H9 (cell line): ENCODE data around the gene TXNDC8. TPM values are rescaled to one million over a fixed set of nuclear protein-coding genes. Genes with fewer than 3 reads are reported as not detected.

ENCODE experiments used
- DNase-seq: peaks from one replicate; pipeline ENCODE4 v3.0.0-alpha.2; 2017
- H2AFZ ChIP-seq: one replicate; pipeline ENCODE4 v1.6.1; 2013; ENCODE audit warnings: mild to moderate bottlenecking, low read length, control low read depth, moderate library complexity
- H2AK5ac ChIP-seq: 2 replicates; pipeline ENCODE4 v1.6.1; 2013; ENCODE audit warnings: low read length, control low read depth, mixed read lengths; ENCODE audit not compliant: insufficient read length
- H2BK120ac ChIP-seq: one replicate; pipeline ENCODE4 v1.6.1; 2013; ENCODE audit warnings: low read depth, mild to moderate bottlenecking, low read length, control low read depth, inconsistent platforms; ENCODE audit not compliant: poor library complexity, severe bottlenecking
- H2BK12ac ChIP-seq: 2 replicates; pipeline ENCODE4 v1.6.1; 2013; ENCODE audit warnings: low read length, control low read depth, mixed read lengths, low read depth; ENCODE audit not compliant: insufficient read length
- H2BK15ac ChIP-seq: 2 replicates; pipeline ENCODE4 v1.6.1; 2013; ENCODE audit warnings: low read depth, low read length, control low read depth
- H2BK20ac ChIP-seq: one replicate; pipeline ENCODE4 v1.6.1; 2013; ENCODE audit warnings: low read depth, mild to moderate bottlenecking, low read length, control low read depth, inconsistent platforms; ENCODE audit not compliant: poor library complexity, severe bottlenecking
- H2BK5ac ChIP-seq: 2 replicates; pipeline ENCODE4 v1.6.1; 2013; ENCODE audit warnings: low read length, control low read depth, mixed read lengths; ENCODE audit not compliant: insufficient read length
- H3K14ac ChIP-seq: 2 replicates; pipeline ENCODE4 v1.6.1; 2013; ENCODE audit warnings: low read length, control low read depth; ENCODE audit not compliant: insufficient read depth
- H3K18ac ChIP-seq: 2 replicates; pipeline ENCODE4 v1.6.1; 2013; ENCODE audit warnings: low read depth, mild to moderate bottlenecking, mixed read lengths, low read length, control low read depth; ENCODE audit not compliant: insufficient read length
- H3K23ac ChIP-seq: 2 replicates; pipeline ENCODE4 v1.6.1; 2013; ENCODE audit warnings: low read length, control low read depth, mixed read lengths, low read depth; ENCODE audit not compliant: insufficient read length
- H3K23me2 ChIP-seq: 2 replicates; pipeline ENCODE4 v1.6.1; 2013; ENCODE audit warnings: low read depth, mild to moderate bottlenecking, mixed read lengths, low read length, control low read depth; ENCODE audit not compliant: insufficient read length, poor library complexity, severe bottlenecking
- H3K27ac ChIP-seq: 2 replicates; pipeline ENCODE4 v1.5.1; 2013; ENCODE audit warnings: low read length, control low read depth, mixed read lengths, low read depth; ENCODE audit not compliant: insufficient read length
- H3K27me3 ChIP-seq: 2 replicates; pipeline ENCODE4 v1.6.1; 2013; ENCODE audit warnings: low read length, control low read depth, inconsistent platforms; ENCODE audit not compliant: insufficient read depth
- H3K4ac ChIP-seq: 2 replicates; pipeline ENCODE4 v1.6.1; 2013; ENCODE audit warnings: low read depth, mild to moderate bottlenecking, control low read depth, inconsistent platforms, low read length, moderate library complexity
- H3K4me1 ChIP-seq: 2 replicates; pipeline ENCODE4 v1.6.1; 2013; ENCODE audit warnings: low read length, control low read depth, inconsistent platforms; ENCODE audit not compliant: insufficient read depth
- H3K4me2 ChIP-seq: 2 replicates; pipeline ENCODE4 v1.6.1; 2013; ENCODE audit warnings: low read length, control low read depth, mixed read lengths; ENCODE audit not compliant: insufficient read length, insufficient read depth
- H3K56ac ChIP-seq: 2 replicates; pipeline ENCODE4 v1.6.1; 2013; ENCODE audit warnings: low read depth, mild to moderate bottlenecking, mixed read lengths, low read length, control low read depth; ENCODE audit not compliant: insufficient read length
- H3K79me1 ChIP-seq: 2 replicates; pipeline ENCODE4 v1.6.1; 2013; ENCODE audit warnings: low read depth, mild to moderate bottlenecking, moderate library complexity, low read length, control low read depth, inconsistent platforms; ENCODE audit not compliant: insufficient read depth, poor library complexity, severe bottlenecking
- H3K79me2 ChIP-seq: 2 replicates; pipeline ENCODE4 v1.6.1; 2013; ENCODE audit warnings: low read length, control low read depth, inconsistent platforms; ENCODE audit not compliant: insufficient read depth
- H3K9ac ChIP-seq: 2 replicates; pipeline ENCODE4 v1.6.1; 2013; ENCODE audit warnings: low read length, control low read depth, mixed read lengths; ENCODE audit not compliant: insufficient read length; ENCODE audit errors: extremely low read depth
- H3K9me3 ChIP-seq: one replicate; pipeline ENCODE4 v1.6.1; 2013; ENCODE audit warnings: low read depth, low read length, inconsistent platforms; ENCODE audit not compliant: control insufficient read depth
- H3T11ph ChIP-seq: one replicate; pipeline ENCODE4 v1.6.1; 2013; ENCODE audit warnings: mild to moderate bottlenecking, low read length, control low read depth, inconsistent platforms
- H4K20me1 ChIP-seq: one replicate; pipeline ENCODE4 v1.6.1; 2013; ENCODE audit not compliant: control insufficient read depth, insufficient read length, insufficient read depth
- H4K5ac ChIP-seq: 2 replicates; pipeline ENCODE4 v1.6.1; 2013; ENCODE audit warnings: low read depth, mild to moderate bottlenecking, mixed read lengths, low read length, control low read depth; ENCODE audit not compliant: insufficient read length
- H4K8ac ChIP-seq: replicated peaks from 2 replicates; pipeline ENCODE4 v1.6.1; 2013; ENCODE audit warnings: low read length, control low read depth, mixed read lengths, low read depth; ENCODE audit not compliant: insufficient read length
- H4K91ac ChIP-seq: 2 replicates; pipeline ENCODE4 v1.6.1; 2013; ENCODE audit warnings: low read depth, mild to moderate bottlenecking, moderate library complexity, mixed read lengths, low read length, control low read depth; ENCODE audit not compliant: insufficient read length
- H3K27ac Mint-ChIP-seq, 3 experiments: 2 replicates in 2 of 3; 3 replicates in 1 of 3; pipeline ENCODE4 v1.8.0; 2020 to 2021; ENCODE audit warnings: mixed read lengths in 3 of 3, mild to moderate bottlenecking in 1 of 3, moderate library complexity in 1 of 3
- H3K27me3 Mint-ChIP-seq: 2 replicates; pipeline ENCODE4 v1.8.0; 2021; ENCODE audit warnings: low read depth, mild to moderate bottlenecking, moderate library complexity, mixed read lengths
- H3K36me3 Mint-ChIP-seq, 3 experiments: 2 replicates in 2 of 3; 3 replicates in 1 of 3; pipeline ENCODE4 v1.8.0; 2020 to 2021; ENCODE audit warnings: low read depth in 3 of 3, mixed read lengths in 3 of 3; ENCODE audit not compliant: insufficient read depth in 1 of 3
- H3K4me1 Mint-ChIP-seq, 2 experiments: 2 replicates each; pipeline ENCODE4 v1.8.0; 2020; ENCODE audit warnings: mixed read lengths in 2 of 2
- H3K4me3 Mint-ChIP-seq, 2 experiments: 2 replicates in 1 of 2; 3 replicates in 1 of 2; pipeline ENCODE4 v1.8.0; 2020 to 2021; ENCODE audit warnings: mild to moderate bottlenecking in 2 of 2, mixed read lengths in 2 of 2, moderate library complexity in 1 of 2
- H3K9me3 Mint-ChIP-seq, 2 experiments: 2 replicates in 1 of 2; 3 replicates in 1 of 2; pipeline ENCODE4 v1.8.0; 2020; ENCODE audit warnings: mild to moderate bottlenecking in 2 of 2, mixed read lengths in 2 of 2, moderate library complexity in 1 of 2
- CTCF ChIP-seq: fragments of 200-600 bp; sonication (generic); conservative IDR thresholded peaks from 3 replicates; pipeline ENCODE4 v1.8.0; 2021; ENCODE audit warnings: antibody characterized with exemption, mild to moderate bottlenecking
- WGBS: extraction: QIAGEN DNeasy Blood & Tissue Kit; methylation state at CpG from one replicate; pipeline ENCODE4 v1.1.7; 2013; ENCODE audit warnings: missing lambda C conversion rate, low lambda C conversion rate, mixed read lengths; ENCODE audit not compliant: insufficient read length; ENCODE audit errors: extremely low coverage; 5-methylcytosine and 5-hydroxymethylcytosine counted together
- total RNA-seq: library from RNA; stranded (reverse); gene quantifications from 2 replicates; pipeline ENCODE4 v1.2.1, GENCODE V29; 2021

TXNDC8 gene
- total RNA-seq, 1 experiment from 2014 or later: not detected

- Histone ChIP-seq H3K14ac (peak overlapping the region; percentile 87), H3K27me3 (no peaks in the 10 kb centered on the region), H4K20me1 (no peaks in the 10 kb centered on the region), H2AK5ac (no peak overlapping the region), H3T11ph (no peak overlapping the region), H2BK15ac (no peak overlapping the region), H3K4ac (no peak overlapping the region), H3K23ac (no peak overlapping the region), H3K23me2 (peaks cover 4% of the 10 kb centered on the region), H2BK12ac (no peak overlapping the region), H3K9ac (peak overlapping the region; percentile 73), H3K9me3 (no peaks in the 10 kb centered on the region), H4K5ac (no peak overlapping the region), H3K4me1 (peaks cover 9% of the 10 kb centered on the region), H3K79me2 (peaks cover 29% of the 10 kb centered on the region; the same call in 1 of the 2 replicates), H2BK5ac (no peak overlapping the region), H3K4me2 (peak overlapping the region; percentile 90), H2AFZ (no peak overlapping the region), H2BK120ac (no peak overlapping the region), H3K56ac (no peak overlapping the region), H3K79me1 (no peaks in the 10 kb centered on the region), H2BK20ac (no peak overlapping the region), H4K8ac (no peak overlapping the region), H3K18ac (peak overlapping the region; percentile 63), H4K91ac (no peak overlapping the region), H3K27ac (no peak overlapping the region)
- no CpG with 5 or more reads among the region's 81 CpGs for WGBS
- Mint-ChIP-seq H3K27ac (peak overlapping the region; percentile 89 to 98 (median 94); a peak in 6 of 7 replicates), H3K4me3 (peak overlapping the region; percentile 92 to 93), H3K36me3 (peaks cover 4 to 8% (median 5%) of the 10 kb centered on the region in 3 experiments), H3K9me3 (peaks cover 0 to 2% of the 10 kb centered on the region in 2 experiments; a peak in 1 of 5 replicates), H3K27me3 (0 out of 2 replicates have a peak, but pooled peaks cover 2% of the 10 kb centered on the region), H3K4me1 (peaks cover 33 to 42% of the 10 kb centered on the region in 2 experiments)
- peak; percentile 57 for DNase-seq
- TF ChIP-seq CTCF: no peak
Measured at GRCh38 chr9:110255463-110256379, 81.9 kb downstream of the TXNDC8 start.
